Psoas muscle (tissue), 8 donors: ENCODE measurements around the gene MAS1. TPM values are rescaled to one million over a fixed set of nuclear protein-coding genes. Genes with fewer than 3 reads are reported as not detected.

Experiments
- ATAC-seq, 4 donors: fragments of 200-7000 bp; cut with Tn5 transposase; one replicate each; pipeline ENCODE4 v1.9.1; 2020; ENCODE audit warnings: moderate library complexity in 3 of 4, mild to moderate bottlenecking in 2 of 4
- DNase-seq, 2 donors: peaks; one replicate each; pipeline ENCODE4 v3.0.0-alpha.2; 2020
- H3K27ac ChIP-seq: fragments of 200-600 bp; one replicate; pipeline ENCODE4 v1.8.0; 2022
- H3K27me3 ChIP-seq, 3 donors: fragments of 200-600 bp in 1 of 3; one replicate each; pipeline versions ENCODE4 v1.6.1 to v1.8.0; 2013 to 2022; ENCODE audit warnings: low read length in 2 of 3, mild to moderate bottlenecking in 2 of 3, moderate library complexity in 1 of 3; ENCODE audit not compliant: insufficient read depth in 3 of 3
- H3K36me3 ChIP-seq, 2 donors: fragments of 200-600 bp in 1 of 2; one replicate each; pipeline versions ENCODE4 v1.6.1 to v1.8.0; 2013 to 2022; ENCODE audit warnings: low read depth in 1 of 2, mild to moderate bottlenecking in 1 of 2, moderate library complexity in 1 of 2; ENCODE audit not compliant: insufficient read depth in 1 of 2
- H3K4me1 ChIP-seq: fragments of 200-600 bp; one replicate; pipeline ENCODE4 v1.8.0; 2022
- H3K4me3 ChIP-seq: fragments of 200-600 bp; one replicate; pipeline ENCODE4 v1.8.0; 2022; ENCODE audit warnings: mild to moderate bottlenecking
- H3K9me3 ChIP-seq: fragments of 200-600 bp; one replicate; pipeline ENCODE4 v1.8.0; 2022
- CTCF ChIP-seq: fragments of 200-600 bp; IDR thresholded peaks from one replicate; pipeline ENCODE4 v1.8.0; 2022; ENCODE audit warnings: antibody characterized with exemption
- WGBS, 3 donors: extraction: QIAGEN DNeasy Blood & Tissue Kit; methylation state at CpG; one replicate each; pipeline versions ENCODE4 v1.1.6 to v1.1.7; 2013; 5-methylcytosine and 5-hydroxymethylcytosine counted together
- intact Hi-C, 2 donors: fragments of 100-400 bp; cut with DNase I; formaldehyde crosslinking; loops; one replicate each; pipeline versions ENCODE4 v1.11.0 to v1.14.2; 2022
- polyA plus RNA-seq, 3 donors: library from polyadenylated mRNA; stranded (reverse); fragments of 200-250 nt; gene quantifications; one replicate each; pipeline ENCODE4 v1.2.3, GENCODE V29; 2013
- total RNA-seq, 4 donors: library from RNA; stranded (reverse); fragmentation: NEBNext Ultra II Directional in 2 of 4; extraction: Animal tissue kit (Norgen Biotek cat#: 25700) in 2 of 4; gene quantifications; one replicate each; pipeline versions ENCODE4 v1.2.1 to v1.2.4, GENCODE V29; 2021 to 2023
- donor health status: healthy with polysubstance abuse.
- donor health status: DM: no; HTN: no; CAD: no; lungs with moderate emphysema.
- donor health status: Bipolar disorder and iron deficiency.
- donor health status: healthy.
- donor health status: DM: yes; HTN: yes; CAD: no.
- donor health status: DM: no; HTN: no; CAD: no.
- donor health status: DM: no; HTN: no; CAD: no.
- donor health status: DM: yes; HTN: yes; CAD: no.

Gene MAS1
- total and polyA plus RNA-seq, 7 donors: not detected

- Histone ChIP-seq H3K36me3 (no peaks in the 10 kb centered on the region), H3K27ac (no peak overlapping the region), H3K27me3 (no peaks in the 10 kb centered on the region), H3K4me1 (no peaks in the 10 kb centered on the region), H3K9me3 (no peaks in the 10 kb centered on the region), H3K4me3 (no peak overlapping the region)
- DNase-seq (no peak), ATAC-seq (no peak)
- WGBS, 3 donors: 52 to 53% (median 52%) methylated on average over 6 of the region's 6 CpGs
- TF ChIP-seq CTCF: no peak
- intact Hi-C loops: loop anchor here in 1 of 2 donors (10.0 kb wide), 1 partner anchor 158 kb away; the partner anchor contains the start of gene SOD2
Measured at GRCh38 chr6:159852877-159853276, 37.9 kb upstream of the MAS1 start.

- H3K9me3 ChIP-seq: no peaks in the 10 kb centered on the region
- no peaks in the 10 kb centered on the region for H3K36me3 ChIP-seq
- no peak overlapping the region for H3K27ac ChIP-seq
- no peak overlapping the region for H3K4me3 ChIP-seq
- no peaks in the 10 kb centered on the region for H3K27me3 ChIP-seq
- TF ChIP-seq CTCF: no peak
- DNase-seq (no peak), ATAC-seq (no peak)
- intact Hi-C loops: loop anchor here in 1 of 2 donors (10.0 kb wide), 1 partner anchor 159 kb away; the partner anchor contains the start of gene SOD2
- no peaks in the 10 kb centered on the region for H3K4me1 ChIP-seq
Measured at GRCh38 chr6:159853754-159854153, 37.0 kb upstream of the MAS1 start.

- no peak for TF ChIP-seq CTCF
- H3K36me3 ChIP-seq: no peaks in the 10 kb centered on the region
- no peaks in the 10 kb centered on the region for H3K9me3 ChIP-seq
- DNase-seq (no peak), ATAC-seq (no peak)
- H3K27me3 ChIP-seq: no peaks in the 10 kb centered on the region
- 86 to 93% (median 90%) methylated on average over 3 of the region's 3 CpGs for WGBS, 3 donors
- H3K4me3 ChIP-seq: no peak overlapping the region
- intact Hi-C loops: loop anchor here in 1 of 2 donors (10.0 kb wide), 1 partner anchor 160 kb away; the partner anchor contains the start of gene SOD2
- H3K27ac ChIP-seq: no peak overlapping the region
- H3K4me1 ChIP-seq: no peaks in the 10 kb centered on the region
Measured at GRCh38 chr6:159854959-159855358, 35.8 kb upstream of the MAS1 start.

GRCh38 chr6:159858259-159858658 lies 32.5 kb upstream of the MAS1 start:
- ATAC-seq (no peak), DNase-seq (no peak)
- 88 to 89% (median 89%) methylated on average over 1 of the region's 1 CpG for WGBS, 3 donors
- Histone ChIP-seq H3K27ac (no peak overlapping the region), H3K9me3 (no peaks in the 10 kb centered on the region), H3K4me1 (no peaks in the 10 kb centered on the region), H3K27me3 (no peaks in the 10 kb centered on the region), H3K36me3 (no peaks in the 10 kb centered on the region), H3K4me3 (no peak overlapping the region)
- no peak for TF ChIP-seq CTCF
- intact Hi-C loops: loop anchor here in 1 of 2 donors (10.0 kb wide), 1 partner anchor 163 kb away; the partner anchor contains the start of gene SOD2

- Histone ChIP-seq H3K4me3 (no peak overlapping the region), H3K36me3 (no peaks in the 10 kb centered on the region), H3K9me3 (no peaks in the 10 kb centered on the region), H3K4me1 (no peaks in the 10 kb centered on the region), H3K27me3 (no peaks in the 10 kb centered on the region), H3K27ac (no peak overlapping the region)
- no peak for DNase-seq
- no peak for TF ChIP-seq CTCF
- no peak for ATAC-seq
- intact Hi-C loops: loop anchor here (5.0 to 10.0 kb wide), 5 partner anchors 82 to 674 kb away; no protein-coding TSS in a partner anchor
- 94 to 100% (median 100%) methylated on average over 1 of the region's 1 CpG for WGBS, 3 donors
Measured at GRCh38 chr6:159860482-159860881, 30.3 kb upstream of the MAS1 start.
